Hepatocyte (in vitro differentiated cells): ENCODE measurements around the gene SLC43A1.

Source experiments
- EZH2 ChIP-seq: fragments of 200-600 bp; sonication (generic); IDR thresholded peaks from 2 replicates; pipeline ENCODE4 v1.6.1; 2016; ENCODE audit warnings: antibody characterized with exemption, mild to moderate bottlenecking, borderline replicate concordance
- EZH2phosphoT487 ChIP-seq: fragments of 200-600 bp; sonication (generic); IDR thresholded peaks from one replicate; pipeline ENCODE4 v1.6.1; 2018; ENCODE audit warnings: antibody characterized with exemption, mild to moderate bottlenecking, low read depth, moderate library complexity; ENCODE audit not compliant: unreplicated experiment, severe bottlenecking
- TF ChIP-seq, protein P1 (sequence below): fragments of 200-600 bp; sonication (generic); IDR thresholded peaks from 2 replicates; pipeline ENCODE4 v1.5.1; 2016; ENCODE audit warnings: antibody characterized with exemption, mild to moderate bottlenecking; ENCODE audit not compliant: poor library complexity

- TF ChIP-seq, protein P1, sequence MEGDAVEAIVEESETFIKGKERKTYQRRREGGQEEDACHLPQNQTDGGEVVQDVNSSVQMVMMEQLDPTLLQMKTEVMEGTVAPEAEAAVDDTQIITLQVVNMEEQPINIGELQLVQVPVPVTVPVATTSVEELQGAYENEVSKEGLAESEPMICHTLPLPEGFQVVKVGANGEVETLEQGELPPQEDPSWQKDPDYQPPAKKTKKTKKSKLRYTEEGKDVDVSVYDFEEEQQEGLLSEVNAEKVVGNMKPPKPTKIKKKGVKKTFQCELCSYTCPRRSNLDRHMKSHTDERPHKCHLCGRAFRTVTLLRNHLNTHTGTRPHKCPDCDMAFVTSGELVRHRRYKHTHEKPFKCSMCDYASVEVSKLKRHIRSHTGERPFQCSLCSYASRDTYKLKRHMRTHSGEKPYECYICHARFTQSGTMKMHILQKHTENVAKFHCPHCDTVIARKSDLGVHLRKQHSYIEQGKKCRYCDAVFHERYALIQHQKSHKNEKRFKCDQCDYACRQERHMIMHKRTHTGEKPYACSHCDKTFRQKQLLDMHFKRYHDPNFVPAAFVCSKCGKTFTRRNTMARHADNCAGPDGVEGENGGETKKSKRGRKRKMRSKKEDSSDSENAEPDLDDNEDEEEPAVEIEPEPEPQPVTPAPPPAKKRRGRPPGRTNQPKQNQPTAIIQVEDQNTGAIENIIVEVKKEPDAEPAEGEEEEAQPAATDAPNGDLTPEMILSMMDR, result peak; percentile 48
- TF ChIP-seq EZH2 (no peak), EZH2phosphoT487 (no peak)
Observed at GRCh38 chr11:57491371-57492061, 24.0 kb downstream of the SLC43A1 start.
